Measurements from ENCODE around the gene NPAS3. TPM values are rescaled to one million over a fixed set of nuclear protein-coding genes. Genes with fewer than 3 reads are reported as not detected.
A peak's percentile ranks its signal among the peaks of the same experiment; 100 is the strongest.

The NPAS3 gene
- total RNA-seq, 3 donors from 2014 or later, result 0.96 to 4.0 (median 2.0) TPM

DNA sequence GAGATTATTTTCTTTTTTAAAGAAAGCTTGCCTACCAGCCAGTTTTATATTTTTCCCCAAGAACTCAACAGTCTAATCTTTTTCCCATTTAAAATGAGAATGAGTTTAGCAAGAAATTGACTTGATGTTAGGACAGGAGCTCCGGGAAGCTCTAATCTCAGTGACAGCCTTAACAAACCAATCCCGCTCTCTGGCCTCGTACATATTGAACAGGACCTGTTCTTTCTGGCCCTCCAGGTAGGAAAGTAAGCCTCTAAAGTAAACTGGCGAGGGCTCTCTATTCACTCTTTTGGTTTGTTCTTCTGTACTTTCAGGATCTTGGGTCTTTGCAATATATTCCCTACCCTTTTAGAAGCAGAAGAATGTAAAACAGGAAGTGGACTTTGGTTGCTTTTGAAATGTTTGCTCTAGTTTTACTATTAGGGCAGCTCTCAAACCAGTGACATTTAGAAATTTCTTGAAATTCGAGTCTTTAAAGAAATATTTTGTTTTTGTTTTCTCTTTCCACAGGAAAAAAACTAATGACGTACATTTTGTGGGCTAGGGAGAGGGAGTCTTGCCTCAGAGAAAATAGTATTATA, 17.9 kb upstream of the NPAS3 start:
- no peak overlapping the region for H3K4me3 ChIP-seq
- no peaks in the 10 kb centered on the region for H3K4me1 ChIP-seq
- H3K36me3 ChIP-seq, result no peaks in the 10 kb centered on the region
- no peak overlapping the region for H3K27ac ChIP-seq
- no peak for TF ChIP-seq POLR2AphosphoS5 (IDR thresholded peaks at IDR 0.05)
- TF ChIP-seq, protein P1, sequence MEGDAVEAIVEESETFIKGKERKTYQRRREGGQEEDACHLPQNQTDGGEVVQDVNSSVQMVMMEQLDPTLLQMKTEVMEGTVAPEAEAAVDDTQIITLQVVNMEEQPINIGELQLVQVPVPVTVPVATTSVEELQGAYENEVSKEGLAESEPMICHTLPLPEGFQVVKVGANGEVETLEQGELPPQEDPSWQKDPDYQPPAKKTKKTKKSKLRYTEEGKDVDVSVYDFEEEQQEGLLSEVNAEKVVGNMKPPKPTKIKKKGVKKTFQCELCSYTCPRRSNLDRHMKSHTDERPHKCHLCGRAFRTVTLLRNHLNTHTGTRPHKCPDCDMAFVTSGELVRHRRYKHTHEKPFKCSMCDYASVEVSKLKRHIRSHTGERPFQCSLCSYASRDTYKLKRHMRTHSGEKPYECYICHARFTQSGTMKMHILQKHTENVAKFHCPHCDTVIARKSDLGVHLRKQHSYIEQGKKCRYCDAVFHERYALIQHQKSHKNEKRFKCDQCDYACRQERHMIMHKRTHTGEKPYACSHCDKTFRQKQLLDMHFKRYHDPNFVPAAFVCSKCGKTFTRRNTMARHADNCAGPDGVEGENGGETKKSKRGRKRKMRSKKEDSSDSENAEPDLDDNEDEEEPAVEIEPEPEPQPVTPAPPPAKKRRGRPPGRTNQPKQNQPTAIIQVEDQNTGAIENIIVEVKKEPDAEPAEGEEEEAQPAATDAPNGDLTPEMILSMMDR (IDR thresholded peaks at IDR 0.05), result no peak
- no peak for TF ChIP-seq POLR2A (IDR thresholded peaks at IDR 0.05)
- no peaks in the 10 kb centered on the region for H3K27me3 ChIP-seq
- no peaks in the 10 kb centered on the region for H3K9me3 ChIP-seq
- DNase-seq (ENCODE audit: low spot score in 2 of 2), result no peak
- intact Hi-C loops (cut with DNase I; ENCODE audit: low total_unique reads), result no loop called here

DNA sequence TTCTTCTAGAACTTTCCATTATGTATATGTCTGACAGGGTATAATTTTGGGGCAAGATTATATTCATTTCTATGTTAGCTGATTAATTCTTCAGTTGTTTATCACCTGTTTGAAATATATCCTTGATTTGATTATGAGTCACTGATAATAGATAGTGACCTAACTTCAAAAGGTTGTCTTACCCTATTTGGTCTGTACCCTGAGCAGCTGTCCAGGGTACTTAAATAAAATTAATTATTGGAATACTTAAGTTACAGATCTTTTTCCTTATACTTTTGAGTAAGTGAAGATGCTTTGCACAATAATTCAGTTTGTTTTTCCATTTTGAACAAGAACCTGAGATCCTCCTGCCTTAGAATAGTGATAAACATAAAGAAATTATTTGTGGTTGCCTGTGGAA, 13.2 kb upstream of the NPAS3 start:
- TF ChIP-seq, protein P1 (IDR thresholded peaks at IDR 0.05), result no peak
- TF ChIP-seq POLR2AphosphoS5 (IDR thresholded peaks at IDR 0.05) (no peak), POLR2A (IDR thresholded peaks at IDR 0.05) (no peak)
- Histone ChIP-seq H3K4me3 (no peak overlapping the region), H3K36me3 (no peaks in the 10 kb centered on the region), H3K27ac (no peak overlapping the region), H3K27me3 (no peaks in the 10 kb centered on the region), H3K4me1 (no peaks in the 10 kb centered on the region), H3K9me3 (no peaks in the 10 kb centered on the region)
- DNase-seq (ENCODE audit: low spot score in 2 of 2), result no peak
- intact Hi-C loops (cut with DNase I; ENCODE audit: low total_unique reads), result no loop called here

DNA sequence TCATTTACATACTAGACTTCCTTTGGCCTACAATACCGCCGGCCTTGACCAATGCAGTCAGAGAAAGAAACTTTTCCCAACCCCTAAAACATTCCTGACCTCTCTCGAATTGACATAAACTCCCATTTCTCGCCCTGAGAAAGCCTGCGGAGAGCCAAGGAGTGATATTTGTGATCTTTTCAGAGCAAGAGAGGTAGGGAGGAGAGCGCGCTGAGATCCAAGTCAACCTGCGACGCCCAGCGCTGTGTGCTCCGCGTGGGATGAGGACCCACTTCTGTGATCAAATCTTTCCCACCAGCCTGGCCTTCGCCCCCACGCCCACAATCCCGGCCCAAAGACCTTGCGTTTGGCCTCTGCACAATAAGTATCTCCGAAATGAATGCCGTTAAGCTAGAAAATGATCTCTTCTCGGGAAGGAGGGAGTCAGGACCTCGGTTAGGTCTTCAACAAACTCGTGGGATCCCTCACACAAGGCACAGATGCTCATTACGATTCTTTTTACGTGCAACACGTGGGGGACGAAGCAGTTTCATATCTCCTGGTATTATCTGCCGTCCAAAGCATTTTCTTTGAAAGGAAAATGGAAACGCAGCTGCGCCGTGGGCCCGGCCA, 6.3 kb upstream of the NPAS3 start:
- Histone ChIP-seq H3K27me3 (peaks cover 0 to 12% of the 10 kb centered on the region in 2 donors), H3K4me3 (peak overlapping the region; percentile 40 to 77 (median 57)), H3K4me1 (peaks cover 0 to 2% of the 10 kb centered on the region in 2 donors), H3K9me3 (no peaks in the 10 kb centered on the region), H3K36me3 (no peaks in the 10 kb centered on the region), H3K27ac (no peak overlapping the region)
- DNase-seq (ENCODE audit: low spot score in 2 of 2), result no peak
- no peak for TF ChIP-seq POLR2A (IDR thresholded peaks at IDR 0.05)
- TF ChIP-seq, protein P1 (IDR thresholded peaks at IDR 0.05), result no peak
- no peak for TF ChIP-seq POLR2AphosphoS5 (IDR thresholded peaks at IDR 0.05)
- intact Hi-C loops (cut with DNase I; ENCODE audit: low total_unique reads), result no loop called here

DNA sequence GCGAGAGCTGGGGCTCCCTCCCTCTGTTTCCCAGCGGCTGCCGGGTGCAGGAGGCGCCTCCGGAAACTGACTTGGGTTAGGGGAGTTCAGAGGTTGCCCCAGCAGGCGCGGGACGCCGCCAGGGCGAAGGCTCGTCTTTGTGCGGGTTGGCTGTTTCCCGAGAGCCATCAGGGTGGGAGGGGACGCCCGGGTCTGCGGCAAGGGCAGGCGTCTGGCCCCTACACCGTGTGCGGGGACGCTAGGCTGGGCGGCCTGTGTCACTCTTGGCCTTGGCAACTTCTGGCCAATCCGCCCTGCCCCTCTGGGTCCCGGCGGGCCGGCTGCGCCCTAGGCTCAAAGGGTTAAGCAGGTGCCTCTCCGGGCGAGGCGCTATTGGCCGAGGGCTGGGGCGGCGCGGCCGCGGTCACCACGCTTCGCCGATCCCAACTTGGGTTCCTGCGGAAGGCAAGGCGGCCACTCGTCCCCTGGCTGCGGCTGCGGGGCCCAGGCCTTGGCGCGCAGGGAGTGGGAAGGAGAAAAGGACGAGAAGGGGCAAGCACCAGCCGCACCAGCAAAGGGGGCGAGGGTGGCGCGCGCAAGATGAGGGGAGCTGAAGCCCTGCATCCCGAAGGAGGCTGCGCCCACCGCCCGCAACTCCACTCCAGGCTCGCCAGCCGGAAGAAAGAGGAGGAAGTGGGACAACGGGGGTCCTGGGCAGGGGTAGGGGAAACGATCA, 5.6 kb upstream of the NPAS3 start:
- intact Hi-C loops (cut with DNase I; ENCODE audit: low total_unique reads), result no loop called here
- TF ChIP-seq, protein P1 (IDR thresholded peaks at IDR 0.05), result no peak
- TF ChIP-seq POLR2A (IDR thresholded peaks at IDR 0.05) (no peak), POLR2AphosphoS5 (IDR thresholded peaks at IDR 0.05) (no peak)

DNA sequence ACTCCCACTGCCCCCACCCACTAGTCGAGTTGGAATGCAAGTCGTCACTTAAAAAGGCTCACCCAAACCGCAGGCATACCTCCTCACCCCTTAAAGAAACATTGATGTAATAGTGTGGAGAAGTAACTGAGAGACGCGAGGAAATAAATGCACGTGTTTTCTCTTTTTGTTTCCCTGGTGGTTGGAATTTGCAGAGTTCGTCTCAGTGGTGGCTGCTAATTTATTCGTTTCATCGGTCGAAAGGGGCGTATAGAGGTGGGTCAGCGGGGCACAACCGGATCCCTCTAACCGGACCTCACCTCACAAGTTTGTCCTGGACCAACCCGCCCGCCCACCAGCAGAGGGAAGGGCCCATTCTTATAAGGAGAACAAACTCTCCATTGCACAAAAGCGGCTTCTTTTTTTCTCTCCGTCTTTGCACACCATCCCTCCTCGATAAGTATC, 5.0 kb upstream of the NPAS3 start:
- Histone ChIP-seq H3K4me3 (peak overlapping the region; percentile 40 to 77 (median 57)), H3K36me3 (no peaks in the 10 kb centered on the region), H3K27me3 (peaks cover 3 to 12% of the 10 kb centered on the region in 2 donors), H3K27ac (no peak overlapping the region), H3K9me3 (no peaks in the 10 kb centered on the region), H3K4me1 (peaks cover 0 to 2% of the 10 kb centered on the region in 2 donors)
- intact Hi-C loops (cut with DNase I; ENCODE audit: low total_unique reads), result no loop called here
- TF ChIP-seq, protein P1 (IDR thresholded peaks at IDR 0.05), result peak in 2 of 3 donors; percentile 16 to 37
- no peak for TF ChIP-seq POLR2A (IDR thresholded peaks at IDR 0.05)
- DNase-seq (ENCODE audit: low spot score in 2 of 2), result no peak

More for the DNA sequence above, 5.6 kb upstream of the NPAS3 start:
- Histone ChIP-seq H3K9me3 (no peaks in the 10 kb centered on the region), H3K4me1 (peaks cover 0 to 2% of the 10 kb centered on the region in 2 donors), H3K27ac (no peak overlapping the region), H3K27me3 (peaks cover 0 to 12% of the 10 kb centered on the region in 2 donors), H3K4me3 (peak overlapping the region; percentile 40 to 77 (median 57)), H3K36me3 (no peaks in the 10 kb centered on the region)
- no peak for DNase-seq (ENCODE audit: low spot score in 2 of 2)

Data from breast epithelium (tissue), 4 donors.